ENCODE measurements around the gene CAPN10.

CAPN10 gene

GRCh38 chr2:240642061-240642805, 55.7 kb downstream of the CAPN10 start:
- no peak for DNase-seq

GRCh38 chr2:240642806-240643092, 56.2 kb downstream of the CAPN10 start:
- no peak for DNase-seq

GRCh38 chr2:240643093-240643810, 56.7 kb downstream of the CAPN10 start:
- DNase-seq: no peak

GRCh38 chr2:240643811-240644150, 57.2 kb downstream of the CAPN10 start:
- no peak for DNase-seq

GRCh38 chr2:240644171-240644651, 57.7 kb downstream of the CAPN10 start:
- no peak for DNase-seq

- no peak for DNase-seq
Measured at GRCh38 chr2:240644859-240645301, 58.3 kb downstream of the CAPN10 start.

GRCh38 chr2:240645346-240645745, 58.8 kb downstream of the CAPN10 start:
- DNase-seq: no peak

GRCh38 chr2:240645801-240646175, 59.3 kb downstream of the CAPN10 start:
- DNase-seq: no peak

GRCh38 chr2:240646176-240646899, 59.8 kb downstream of the CAPN10 start:
- no peak for DNase-seq

GRCh38 chr2:240646900-240647502, 60.5 kb downstream of the CAPN10 start:
- no peak for DNase-seq

GRCh38 chr2:240647503-240648154, 61.1 kb downstream of the CAPN10 start:
- DNase-seq: no peak

GRCh38 chr2:240648155-240648649, 61.7 kb downstream of the CAPN10 start:
- DNase-seq: no peak

All from COR-L47 (cell line).